H1 (cell line): Measurements from ENCODE around the gene FDPS. TPM values are rescaled to one million over a fixed set of nuclear protein-coding genes. Genes with fewer than 3 reads are reported as not detected.

ENCODE experiments used
- CTCF ChIA-PET: fragments of 300-600 bp; sonication (Branson Sonifier 250); formaldehyde crosslinking; loops from one replicate; lab custom pipeline; 2021; ENCODE audit not compliant: partially characterized antibody; lab: Charles Lee
- POLR2A ChIA-PET: fragments of 300-600 bp; sonication (Branson Sonifier 250); formaldehyde crosslinking; loops from one replicate; lab custom pipeline; 2021; ENCODE audit warnings: inconsistent platforms; ENCODE audit not compliant: partially characterized antibody; lab: Charles Lee
- DNase-seq, 2 experiments: peaks; one replicate each; pipeline versions ENCODE4 v3.0.0 to v3.0.0-alpha.2; 2010 to 2022; ENCODE audit warnings: low spot score in 2 of 2, low read depth in 1 of 2, mixed read lengths in 1 of 2
- FAIRE-seq: peaks from 2 replicates; lab custom pipeline; 2011; peaks lifted over from hg19 to GRCh38; lab: Jason Lieb, UNC
- H2AFZ ChIP-seq: 2 replicates; pipeline ENCODE4 v1.8.1; 2012; ENCODE audit warnings: low read length, inconsistent platforms
- H2AK5ac ChIP-seq: 2 replicates; pipeline ENCODE4 v1.6.1; 2013; ENCODE audit warnings: low read depth, low read length
- H2BK120ac ChIP-seq: replicated peaks from 2 replicates; pipeline ENCODE3; 2013; ENCODE audit warnings: low read depth, low read length, inconsistent platforms
- H2BK12ac ChIP-seq: 2 replicates; pipeline ENCODE4 v1.6.1; 2013; ENCODE audit warnings: low read depth, low read length
- H2BK15ac ChIP-seq: 2 replicates; pipeline ENCODE4 v1.6.1; 2013; ENCODE audit warnings: low read length
- H2BK20ac ChIP-seq: 2 replicates; pipeline ENCODE4 v1.6.1; 2013; ENCODE audit warnings: low read length
- H2BK5ac ChIP-seq: 2 replicates; pipeline ENCODE4 v1.6.1; 2013; ENCODE audit warnings: low read depth, low read length
- H3K14ac ChIP-seq: 2 replicates; pipeline ENCODE4 v1.6.1; 2013; ENCODE audit warnings: inconsistent platforms; ENCODE audit not compliant: insufficient read length
- H3K18ac ChIP-seq: 2 replicates; pipeline ENCODE4 v1.6.1; 2013; ENCODE audit warnings: low read length; ENCODE audit errors: extremely low read depth
- H3K23ac ChIP-seq: 2 replicates; pipeline ENCODE4 v1.6.1; 2013; ENCODE audit warnings: inconsistent platforms; ENCODE audit not compliant: insufficient read length
- H3K23me2 ChIP-seq: 2 replicates; pipeline ENCODE4 v1.6.1; 2013; ENCODE audit warnings: low read depth, low read length
- H3K27ac ChIP-seq: 2 replicates; pipeline ENCODE4 v1.6.1; 2011; ENCODE audit warnings: low read depth, low read length, inconsistent platforms
- H3K27me3 ChIP-seq, 4 experiments: replicated peaks in 1 of 4; 1 replicate in 1 of 4; 2 replicates in 3 of 4; pipeline versions ENCODE4 v1.6.1 to v1.8.1; 2011 to 2013; ENCODE audit warnings: low read length in 3 of 4, mild to moderate bottlenecking in 3 of 4, inconsistent platforms in 2 of 4, mixed read lengths in 2 of 4, moderate library complexity in 1 of 4; ENCODE audit not compliant: control insufficient read depth in 3 of 4, insufficient read depth in 3 of 4; ENCODE audit errors: extremely low read depth in 1 of 4
- H3K36me3 ChIP-seq, 4 experiments: 2 replicates each; pipeline versions ENCODE4 v1.6.1 to v1.8.1; 2011 to 2013; ENCODE audit warnings: mild to moderate bottlenecking in 4 of 4, low read length in 3 of 4, moderate library complexity in 2 of 4, control low read depth in 1 of 4, inconsistent platforms in 1 of 4; ENCODE audit not compliant: insufficient read depth in 4 of 4, control insufficient read depth in 2 of 4
- H3K4ac ChIP-seq: replicated peaks from 2 replicates; pipeline ENCODE3; 2013; ENCODE audit warnings: low read length, low read depth, mixed read lengths, inconsistent platforms; ENCODE audit not compliant: insufficient read length
- H3K4me1 ChIP-seq, 4 experiments: replicated peaks in 1 of 4; 1 replicate in 1 of 4; 2 replicates in 3 of 4; pipeline versions ENCODE4 v1.6.1 to v1.8.1; 2011 to 2013; ENCODE audit warnings: low read length in 3 of 4, inconsistent platforms in 2 of 4, mixed read lengths in 1 of 4; ENCODE audit not compliant: insufficient read depth in 4 of 4, control insufficient read depth in 3 of 4
- H3K4me2 ChIP-seq, 2 experiments: 2 replicates each; pipeline versions ENCODE4 v1.6.1 to v1.8.1; 2011 to 2013; ENCODE audit warnings: low read depth in 2 of 2, low read length in 2 of 2, control low read depth in 1 of 2, inconsistent platforms in 1 of 2, mild to moderate bottlenecking in 1 of 2; ENCODE audit not compliant: insufficient read depth in 1 of 2
- H3K4me3 ChIP-seq, 4 experiments: fragments of 200-600, 300-600 bp in 1 of 4; sonication (generic), shearing (Covaris generic), sonication (Bioruptor Twin) in 1 of 4; 2 replicates each; pipeline versions ENCODE4 v1.5.1 to v1.8.1; 2011 to 2016; ENCODE audit warnings: low read length in 4 of 4, low read depth in 3 of 4, control low read depth in 2 of 4, inconsistent platforms in 2 of 4, mild to moderate bottlenecking in 2 of 4, mixed read lengths in 1 of 4, moderate library complexity in 1 of 4; ENCODE audit not compliant: insufficient read depth in 2 of 4; ENCODE audit errors: extremely low read depth in 1 of 4
- H3K56ac ChIP-seq: replicated peaks from 2 replicates; pipeline ENCODE3; 2013; ENCODE audit warnings: low read depth, mild to moderate bottlenecking, mixed read lengths, low read length, inconsistent platforms; ENCODE audit not compliant: insufficient read length
- H3K79me1 ChIP-seq: 2 replicates; pipeline ENCODE4 v1.6.1; 2013; ENCODE audit warnings: low read depth, low read length, control low read depth
- H3K79me2 ChIP-seq, 2 experiments: 2 replicates each; pipeline versions ENCODE4 v1.6.1 to v1.8.1; 2012 to 2013; ENCODE audit warnings: low read length in 2 of 2, mild to moderate bottlenecking in 2 of 2, inconsistent platforms in 1 of 2; ENCODE audit not compliant: insufficient read depth in 2 of 2, control insufficient read depth in 1 of 2
- H3K9ac ChIP-seq, 4 experiments: replicated peaks in 1 of 4; 1 replicate in 1 of 4; 2 replicates in 3 of 4; pipeline versions ENCODE4 v1.6.1 to v1.8.1; 2011 to 2013; ENCODE audit warnings: low read depth in 3 of 4, low read length in 3 of 4, control low read depth in 2 of 4, mild to moderate bottlenecking in 2 of 4, moderate library complexity in 2 of 4, inconsistent platforms in 1 of 4; ENCODE audit errors: extremely low read depth in 1 of 4
- H3K9me3 ChIP-seq, 2 experiments: 2 replicates each; pipeline versions ENCODE4 v1.6.1 to v1.8.1; 2012 to 2013; ENCODE audit warnings: mild to moderate bottlenecking in 2 of 2, moderate library complexity in 2 of 2, control low read depth in 1 of 2, inconsistent platforms in 1 of 2, low read depth in 1 of 2, low read length in 1 of 2, mixed read lengths in 1 of 2; ENCODE audit not compliant: insufficient read depth in 2 of 2
- H4K20me1 ChIP-seq, 2 experiments: replicated peaks in 1 of 2; 2 replicates each; pipeline versions ENCODE3 to v1.8.1; 2011 to 2013; ENCODE audit warnings: inconsistent platforms in 2 of 2, low read length in 2 of 2, mild to moderate bottlenecking in 1 of 2; ENCODE audit not compliant: insufficient read depth in 2 of 2, control insufficient read depth in 1 of 2
- H4K5ac ChIP-seq: 2 replicates; pipeline ENCODE4 v1.6.1; 2013; ENCODE audit warnings: low read length, low read depth, mixed read lengths, inconsistent platforms; ENCODE audit not compliant: insufficient read length
- H4K8ac ChIP-seq: 2 replicates; pipeline ENCODE4 v1.8.0; 2013; ENCODE audit warnings: mild to moderate bottlenecking, moderate library complexity, low read length, inconsistent platforms; ENCODE audit not compliant: insufficient read depth; ENCODE audit errors: extremely low read depth
- H4K91ac ChIP-seq: replicated peaks from 2 replicates; pipeline ENCODE3; 2013; ENCODE audit warnings: low read length, mixed read lengths, inconsistent platforms; ENCODE audit not compliant: insufficient read length
- BACH1 ChIP-seq: IDR thresholded peaks from 2 replicates; pipeline ENCODE4 v1.6.1; 2012; ENCODE audit warnings: low read length, improper control_type of control experiment
- BRCA1 ChIP-seq: IDR thresholded peaks from 2 replicates; pipeline ENCODE4 v1.6.1; 2012; ENCODE audit warnings: low read depth, low read length, improper control_type of control experiment
- EP300 ChIP-seq, 2 experiments: IDR thresholded peaks; 1 replicate in 1 of 2; 2 replicates in 1 of 2; pipeline ENCODE4 v1.6.1; 2011 to 2012; ENCODE audit warnings: low read depth in 2 of 2, low read length in 2 of 2, mild to moderate bottlenecking in 2 of 2, borderline replicate concordance in 1 of 2, inconsistent platforms in 1 of 2, moderate library complexity in 1 of 2
- GABPA ChIP-seq: IDR thresholded peaks from 2 replicates; pipeline ENCODE4 v1.6.1; 2011; ENCODE audit warnings: mild to moderate bottlenecking, low read length, moderate library complexity, borderline replicate concordance; ENCODE audit not compliant: insufficient read depth
- GTF2F1 ChIP-seq: IDR thresholded peaks from 2 replicates; pipeline ENCODE4 v1.6.1; 2012; ENCODE audit warnings: low read depth, low read length, improper control_type of control experiment, borderline replicate concordance
- JUN ChIP-seq: IDR thresholded peaks from 2 replicates; pipeline ENCODE4 v1.6.1; 2011; ENCODE audit warnings: low read depth, mild to moderate bottlenecking, improper control_type of control experiment, low read length
- JUND ChIP-seq: IDR thresholded peaks from 2 replicates; pipeline ENCODE4 v1.6.1; 2011; ENCODE audit warnings: mild to moderate bottlenecking, improper control_type of control experiment, low read length
- KDM1A ChIP-seq: fragments of 200-600, 300-600 bp; sonication (generic); IDR thresholded peaks from 2 replicates; pipeline ENCODE4 v1.7.1; 2016; ENCODE audit warnings: mild to moderate bottlenecking, low read length, borderline replicate concordance
- RXRA ChIP-seq: IDR thresholded peaks from 2 replicates; pipeline ENCODE4 v1.6.1; 2011; ENCODE audit warnings: low read depth, mild to moderate bottlenecking, low read length, moderate library complexity; ENCODE audit not compliant: insufficient read depth
- SAP30 ChIP-seq: fragments of 300-600 bp; sonication (generic); IDR thresholded peaks from 2 replicates; pipeline ENCODE4 v1.7.1; 2012; ENCODE audit warnings: low read length, moderate library complexity, mild to moderate bottlenecking, inconsistent platforms; ENCODE audit not compliant: insufficient read depth, insufficient replicate concordance
- SIN3A ChIP-seq, 2 experiments: IDR thresholded peaks in 1 of 2; conservative IDR thresholded peaks in 1 of 2; 2 replicates each; pipeline ENCODE4 v1.6.1; 2011 to 2012; ENCODE audit warnings: low read length in 2 of 2, improper control_type of control experiment in 1 of 2, low read depth in 1 of 2, mild to moderate bottlenecking in 1 of 2
- WGBS, 2 experiments: shearing (Covaris generic) in 1 of 2; methylation state at CpG; one replicate each; pipeline versions ENCODE4 v1.1.6 to v1.1.7; 2013 to 2015; ENCODE audit warnings: low lambda C conversion rate in 2 of 2, mixed read lengths in 2 of 2, inconsistent platforms in 1 of 2, low coverage in 1 of 2, missing lambda C conversion rate in 1 of 2; ENCODE audit not compliant: insufficient replicate concordance in 2 of 2, insufficient coverage in 1 of 2, insufficient read length in 1 of 2; ENCODE audit errors: extremely low coverage in 1 of 2, missing lambda C conversion rate in 1 of 2; 5-methylcytosine and 5-hydroxymethylcytosine counted together
- polyA plus RNA-seq, 7 experiments: library from polyadenylated mRNA; depleted of rRNA in 3 of 7; stranded (reverse) in 5 of 7; unstranded in 2 of 7; fragments of >200 nt in 5 of 7; fragments of 200-250 nt in 2 of 7; gene quantifications; 1 replicate in 5 of 7; 2 replicates in 1 of 7; 4 replicates in 1 of 7; pipeline versions ENCODE4 v1.2.1 to v1.2.3, GENCODE V29; 2011 to 2013; ENCODE audit warnings: missing spikeins in 2 of 7, mixed read lengths in 2 of 7
- total RNA-seq: library from RNA; stranded (reverse); fragmentation: NEBNext Ultra II Directional; extraction: Animal tissue kit (Norgen Biotek cat#: 25700); gene quantifications from 2 replicates; pipeline ENCODE4 v1.2.1, GENCODE V29; 2021
- TF ChIP-seq, protein P1 (sequence below): IDR thresholded peaks from 2 replicates; pipeline ENCODE4 v1.6.1; 2012; ENCODE audit warnings: inconsistent platforms

The FDPS gene
- total and polyA plus RNA-seq, 2 of the 8 experiments (the other 6 are each of a cell fraction or from before 2014, with no cell fraction given): 267 to 368 TPM

DNA sequence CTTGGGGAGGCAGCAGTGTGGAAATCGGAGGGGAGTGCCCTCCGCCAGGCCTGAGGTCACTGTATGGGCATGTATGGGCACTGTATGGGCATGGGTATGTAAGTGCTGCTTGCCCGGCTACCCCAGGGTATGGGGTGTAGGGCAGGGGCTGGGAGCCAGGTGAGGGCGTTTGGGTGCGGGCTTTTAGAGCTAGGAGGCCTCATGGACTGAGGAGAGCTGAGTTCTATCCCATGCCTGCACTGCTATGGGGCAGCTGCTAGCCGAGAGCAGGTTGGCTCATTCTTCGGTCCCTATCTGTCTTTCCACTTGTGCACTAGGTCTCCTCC lies 12.8 kb upstream of the FDPS start:
- H2AFZ ChIP-seq: peak overlapping the region; percentile 98
- no peaks in the 10 kb centered on the region for H3K9me3 ChIP-seq
- H3K79me1 ChIP-seq: no peaks in the 10 kb centered on the region
- H2BK120ac ChIP-seq: peak overlapping the region; percentile 4
- H3K4me2 ChIP-seq: peak overlapping the region; percentile 88 to 95
- H3K9ac ChIP-seq: no peak overlapping the region
- no peak overlapping the region for H3K4ac ChIP-seq
- no peak for DNase-seq
- no peaks in the 10 kb centered on the region for H3K79me2 ChIP-seq
- H2AK5ac ChIP-seq: no peak overlapping the region
- 65% methylated on average over 7 of the region's 7 CpGs; no CpG with 5 or more reads in 1 of the 2 experiments for WGBS, 2 experiments
- no peak overlapping the region for H4K8ac ChIP-seq
- H2BK20ac ChIP-seq: 0 out of 2 replicates have a peak overlapping the region, but pooled peaks have one; percentile 61
- POLR2A ChIA-PET: interaction anchor here (0.6 to 1.7 kb wide), 10 partner anchors 13 to 267 kb away, joined by 3 to 5 read pairs (median 3); partner anchors contain the start of genes ASH1L, CLK2, MTX1 and RUSC1
- 0 out of 2 replicates have a peak overlapping the region, but pooled peaks have one; percentile 72 for H2BK15ac ChIP-seq
- no peak overlapping the region for H3K23ac ChIP-seq
- FAIRE-seq: no peak
- peaks cover 3 to 23% (median 10%) of the 10 kb centered on the region in 4 experiments; a peak in 6 of 7 replicates for H3K4me1 ChIP-seq
- H2BK12ac ChIP-seq: peak overlapping the region; percentile 93; the same call in 1 of the 2 replicates
- peak overlapping the region; percentile 54 for H4K5ac ChIP-seq
- H3K27ac ChIP-seq: no peak overlapping the region
- peaks cover 0 to 23% (median 14%) of the 10 kb centered on the region in 4 experiments; a peak in 5 of 7 replicates for H3K27me3 ChIP-seq
- no peaks in the 10 kb centered on the region for H3K36me3 ChIP-seq
- H3K56ac ChIP-seq: peak overlapping the region; percentile 9
- H3K23me2 ChIP-seq: peaks cover 5% of the 10 kb centered on the region; the same call in 1 of the 2 replicates
- H2BK5ac ChIP-seq: 0 out of 2 replicates have a peak overlapping the region, but pooled peaks have one; percentile 56
- H3K18ac ChIP-seq: peak overlapping the region; percentile 95
- no peak overlapping the region for H3K14ac ChIP-seq
- H4K91ac ChIP-seq: peak overlapping the region; percentile 97
- no peaks in the 10 kb centered on the region for H4K20me1 ChIP-seq
- H3K4me3 ChIP-seq: peak overlapping the region; percentile 52 to 89 (median 84); a peak in 7 of 8 replicates
- CTCF ChIA-PET: interaction anchor here (0.7 to 5.3 kb wide), 7 partner anchors 10 to 48 kb away, joined by 3 to 29 read pairs (median 4); partner anchors contain the start of genes FDPS and RUSC1
- TF ChIP-seq SIN3A (conservative IDR thresholded peaks at IDR 0.05 in 1 of 2, IDR thresholded peaks at IDR 0.05 in 1 of 2; ENCODE audit: low read depth in 1 of 2, low read length in 2 of 2) (no peak), BRCA1 (no peak), GABPA (no peak), JUN (no peak), KDM1A (no peak), BACH1 (no peak), GTF2F1 (no peak), RXRA (no peak), SAP30 (no peak), EP300 (IDR thresholded peaks at IDR 0.05; ENCODE audit: borderline replicate concordance in 1 of 2, low read depth in 2 of 2, low read length in 2 of 2) (no peak), JUND (no peak)
- TF ChIP-seq, protein P1, sequence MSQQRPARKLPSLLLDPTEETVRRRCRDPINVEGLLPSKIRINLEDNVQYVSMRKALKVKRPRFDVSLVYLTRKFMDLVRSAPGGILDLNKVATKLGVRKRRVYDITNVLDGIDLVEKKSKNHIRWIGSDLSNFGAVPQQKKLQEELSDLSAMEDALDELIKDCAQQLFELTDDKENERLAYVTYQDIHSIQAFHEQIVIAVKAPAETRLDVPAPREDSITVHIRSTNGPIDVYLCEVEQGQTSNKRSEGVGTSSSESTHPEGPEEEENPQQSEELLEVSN: no peak
